IMR-90 (cell line): ENCODE data around the gene CMTM7. TPM values are rescaled to one million over a fixed set of nuclear protein-coding genes. Genes with fewer than 3 reads are reported as not detected.

Experiments used
- ATAC-seq: fragments of 200-7000 bp; cut with Tn5 transposase; 2 replicates; pipeline ENCODE4 v1.9.1; 2020; ENCODE audit warnings: low read depth, mild to moderate bottlenecking, moderate library complexity
- BruUV-seq: library from RNA; stranded (reverse); fragments of 400-500 nt; replicated peaks from 2 replicates; lab custom pipeline; 2021; lab: Mats Ljungman, UMichigan
- CTCF ChIA-PET: fragments of 300-600 bp; formaldehyde crosslinking; extraction: SDS; loops from one replicate; lab custom pipeline; 2021; ENCODE audit warnings: antibody characterized with exemption; lab: Yijun Ruan, JAX
- POLR2A ChIA-PET: fragments of 300-600 bp; sonication (Branson Sonifier 250); formaldehyde crosslinking; loops from one replicate; lab custom pipeline; 2022; ENCODE audit warnings: antibody characterized with exemption; ENCODE audit not compliant: unreplicated experiment; lab: Charles Lee
- DNase-seq: peaks from one replicate; pipeline ENCODE4 v3.0.0; 2013
- H2AFZ ChIP-seq: replicated peaks from 2 replicates; pipeline ENCODE3; 2013; ENCODE audit warnings: low read length, mild to moderate bottlenecking; ENCODE audit not compliant: poor library complexity
- H2AK5ac ChIP-seq: 2 replicates; pipeline ENCODE4 v1.6.1; 2013; ENCODE audit warnings: low read depth, low read length, inconsistent platforms
- H2AK9ac ChIP-seq: replicated peaks from 2 replicates; pipeline ENCODE3; 2013; ENCODE audit warnings: mild to moderate bottlenecking, low read depth, low read length, moderate library complexity; ENCODE audit not compliant: poor library complexity
- H2BK120ac ChIP-seq: 2 replicates; pipeline ENCODE4 v1.6.1; 2013; ENCODE audit warnings: low read depth, low read length, inconsistent platforms
- H2BK15ac ChIP-seq: 3 replicates; pipeline ENCODE4 v1.6.1; 2013; ENCODE audit warnings: low read depth, low read length, inconsistent platforms
- H2BK20ac ChIP-seq: 2 replicates; pipeline ENCODE4 v1.6.1; 2013; ENCODE audit warnings: low read depth, mild to moderate bottlenecking, inconsistent platforms, low read length, moderate library complexity
- H2BK5ac ChIP-seq: 2 replicates; pipeline ENCODE4 v1.6.1; 2013; ENCODE audit warnings: mild to moderate bottlenecking, low read depth, low read length, inconsistent platforms; ENCODE audit not compliant: poor library complexity, severe bottlenecking
- H3K14ac ChIP-seq: replicated peaks from 2 replicates; pipeline ENCODE4 v1.6.1; 2013; ENCODE audit warnings: low read depth, low read length, inconsistent platforms
- H3K18ac ChIP-seq: 2 replicates; pipeline ENCODE4 v1.6.1; 2013; ENCODE audit warnings: low read depth, low read length, control low read depth
- H3K23ac ChIP-seq: 2 replicates; pipeline ENCODE4 v1.6.1; 2013; ENCODE audit warnings: low read depth, low read length, inconsistent platforms
- H3K27ac ChIP-seq: 2 replicates; pipeline ENCODE4 v1.5.1; 2013; ENCODE audit warnings: mild to moderate bottlenecking, control low read depth, low read length; ENCODE audit not compliant: insufficient read depth
- H3K27me3 ChIP-seq: 2 replicates; pipeline ENCODE4 v1.6.1; 2013; ENCODE audit warnings: low read length; ENCODE audit not compliant: control insufficient read depth, insufficient read depth
- H3K36me3 ChIP-seq: 2 replicates; pipeline ENCODE4 v1.6.1; 2013; ENCODE audit warnings: low read length, mixed read lengths; ENCODE audit not compliant: control insufficient read depth, insufficient read depth
- H3K4ac ChIP-seq: 2 replicates; pipeline ENCODE4 v1.6.1; 2013; ENCODE audit warnings: low read depth, low read length, inconsistent platforms
- H3K4me1 ChIP-seq: 2 replicates; pipeline ENCODE4 v1.6.1; 2013; ENCODE audit warnings: low read length, mixed read lengths; ENCODE audit not compliant: control insufficient read depth, insufficient read depth
- H3K4me2 ChIP-seq: 2 replicates; pipeline ENCODE4 v1.6.1; 2013; ENCODE audit warnings: low read depth, mild to moderate bottlenecking, control low read depth, low read length, moderate library complexity
- H3K4me3 ChIP-seq: 2 replicates; pipeline ENCODE4 v1.5.1; 2013; ENCODE audit warnings: low read depth, mild to moderate bottlenecking, control low read depth, low read length, moderate library complexity; ENCODE audit not compliant: insufficient read depth
- H3K56ac ChIP-seq: 2 replicates; pipeline ENCODE4 v1.6.1; 2013; ENCODE audit warnings: low read length, inconsistent platforms; ENCODE audit not compliant: insufficient read depth; ENCODE audit errors: extremely low read depth
- H3K79me1 ChIP-seq, 2 experiments: 2 replicates each; pipeline ENCODE4 v1.6.1; 2013; ENCODE audit warnings: low read length in 2 of 2, inconsistent platforms in 1 of 2, low read depth in 1 of 2
- H3K9ac ChIP-seq: 2 replicates; pipeline ENCODE4 v1.6.1; 2013; ENCODE audit warnings: low read depth, low read length, control low read depth
- H3K9me1 ChIP-seq: 2 replicates; pipeline ENCODE4 v1.6.1; 2013; ENCODE audit warnings: low read length, inconsistent platforms; ENCODE audit not compliant: insufficient read depth
- H3K9me3 ChIP-seq: 2 replicates; pipeline ENCODE4 v1.6.1; 2013; ENCODE audit warnings: low read length; ENCODE audit not compliant: control insufficient read depth, insufficient read depth
- H4K20me1 ChIP-seq: 2 replicates; pipeline ENCODE4 v1.6.1; 2013; ENCODE audit warnings: low read length, inconsistent platforms; ENCODE audit not compliant: insufficient read depth
- H4K5ac ChIP-seq: 2 replicates; pipeline ENCODE4 v1.6.1; 2013; ENCODE audit warnings: mild to moderate bottlenecking, low read depth, low read length, control low read depth
- H4K8ac ChIP-seq, 2 experiments: 2 replicates each; pipeline ENCODE4 v1.6.1; 2013; ENCODE audit warnings: low read depth in 2 of 2, low read length in 2 of 2, control low read depth in 1 of 2, inconsistent platforms in 1 of 2
- H4K91ac ChIP-seq: 2 replicates; pipeline ENCODE4 v1.6.1; 2013; ENCODE audit warnings: low read depth, low read length, inconsistent platforms; ENCODE audit not compliant: insufficient read depth
- BHLHE40 ChIP-seq: fragments of 150-350 bp; IDR thresholded peaks from 2 replicates; pipeline ENCODE4 v1.6.1; 2016; ENCODE audit warnings: mild to moderate bottlenecking, low read depth, low read length
- CEBPB ChIP-seq: IDR thresholded peaks from 2 replicates; pipeline ENCODE4 v1.6.1; 2012; ENCODE audit warnings: low read depth, low read length, improper control_type of control experiment
- CHD1 ChIP-seq: IDR thresholded peaks from 2 replicates; pipeline ENCODE4 v1.6.1; 2012; ENCODE audit warnings: low read depth, low read length, improper control_type of control experiment
- CTCF ChIP-seq: conservative IDR thresholded peaks from 2 replicates; pipeline ENCODE4 v1.5.1; 2012; ENCODE audit warnings: mild to moderate bottlenecking, low read depth, low read length, improper control_type of control experiment
- ELK1 ChIP-seq: fragments of 150-350 bp; IDR thresholded peaks from 2 replicates; pipeline ENCODE4 v1.6.1; 2016; ENCODE audit warnings: low read depth, mild to moderate bottlenecking, low read length, moderate library complexity, borderline replicate concordance
- FOS ChIP-seq: fragments of 150-350 bp; IDR thresholded peaks from 2 replicates; pipeline ENCODE4 v1.6.1; 2016; ENCODE audit warnings: low read depth, low read length
- MAFK ChIP-seq: IDR thresholded peaks from 2 replicates; pipeline ENCODE4 v1.6.1; 2012; ENCODE audit warnings: low read depth, low read length, improper control_type of control experiment
- MAZ ChIP-seq: IDR thresholded peaks from 2 replicates; pipeline ENCODE4 v1.6.1; 2012; ENCODE audit warnings: low read depth, mild to moderate bottlenecking, low read length, improper control_type of control experiment, moderate library complexity, borderline replicate concordance
- MXI1 ChIP-seq: IDR thresholded peaks from 2 replicates; pipeline ENCODE4 v1.6.1; 2012; ENCODE audit warnings: low read depth, mild to moderate bottlenecking, low read length, moderate library complexity, borderline replicate concordance
- NFE2L2 ChIP-seq: fragments of 150-350 bp; IDR thresholded peaks from 2 replicates; pipeline ENCODE4 v1.6.1; 2016; ENCODE audit warnings: low read depth, mild to moderate bottlenecking, low read length
- POLR2A ChIP-seq: IDR thresholded peaks from 2 replicates; pipeline ENCODE4 v1.6.1; 2012; ENCODE audit warnings: mild to moderate bottlenecking, low read depth, low read length
- RAD21 ChIP-seq: IDR thresholded peaks from 2 replicates; pipeline ENCODE4 v1.6.1; 2012; ENCODE audit warnings: low read length, improper control_type of control experiment
- RCOR1 ChIP-seq: IDR thresholded peaks from 2 replicates; pipeline ENCODE4 v1.6.1; 2012; ENCODE audit warnings: mild to moderate bottlenecking, low read length, improper control_type of control experiment; ENCODE audit not compliant: insufficient replicate concordance
- SMC3 ChIP-seq: fragments of 150-350 bp; IDR thresholded peaks from 2 replicates; pipeline ENCODE4 v1.6.1; 2016; ENCODE audit warnings: low read depth, mild to moderate bottlenecking, antibody characterized with exemption, low read length, moderate library complexity
- WGBS, 2 experiments: methylation state at CpG; one replicate each; pipeline versions ENCODE4 v1.1.5 to v1.1.7; 2013; ENCODE audit warnings: missing lambda C conversion rate in 2 of 2; ENCODE audit not compliant: insufficient read length in 1 of 2; ENCODE audit errors: extremely low coverage in 2 of 2; 5-methylcytosine and 5-hydroxymethylcytosine counted together
- dilution Hi-C: fragments of 300-500 bp; cut with HindIII; formaldehyde crosslinking; loops from one replicate; pipeline ENCODE4 v1.14.3; 2018; ENCODE audit warnings: low sequenced_read_pairs; ENCODE audit not compliant: unreplicated experiment
- in situ Hi-C: fragments of 300-500 bp; cut with MboI; formaldehyde crosslinking; loops from 3 replicates; pipeline ENCODE4 v1.14.3; 2019; ENCODE audit warnings: low sequenced_read_pairs, inconsistent platforms, mixed read lengths
- intact Hi-C: fragments of 100-400 bp; cut with micrococcal nuclease; formaldehyde crosslinking; loops from 2 replicates; pipeline ENCODE4 v1.10.0; 2022
- polyA plus RNA-seq, 3 experiments: library from polyadenylated mRNA; depleted of rRNA; stranded (reverse); fragments of >200 nt; gene quantifications; 2 replicates each; pipeline ENCODE4 v1.2.3, GENCODE V29; 2012; ENCODE audit warnings: low replicate concordance in 1 of 3
- total RNA-seq: library from RNA; depleted of rRNA; stranded (reverse); fragments of >200 nt; gene quantifications from 2 replicates; pipeline ENCODE4 v1.2.3, GENCODE V29; 2012
- TF ChIP-seq, protein P1 (sequence below): fragments of 150-350 bp; IDR thresholded peaks from 2 replicates; pipeline ENCODE4 v1.6.1; 2017; ENCODE audit warnings: mild to moderate bottlenecking, antibody characterized with exemption, low read length, low read depth

CMTM7 gene
- total and polyA plus RNA-seq, 2 of the 4 experiments (the other 2 are of a cell fraction), result 3.4 to 31.4 TPM

DNA sequence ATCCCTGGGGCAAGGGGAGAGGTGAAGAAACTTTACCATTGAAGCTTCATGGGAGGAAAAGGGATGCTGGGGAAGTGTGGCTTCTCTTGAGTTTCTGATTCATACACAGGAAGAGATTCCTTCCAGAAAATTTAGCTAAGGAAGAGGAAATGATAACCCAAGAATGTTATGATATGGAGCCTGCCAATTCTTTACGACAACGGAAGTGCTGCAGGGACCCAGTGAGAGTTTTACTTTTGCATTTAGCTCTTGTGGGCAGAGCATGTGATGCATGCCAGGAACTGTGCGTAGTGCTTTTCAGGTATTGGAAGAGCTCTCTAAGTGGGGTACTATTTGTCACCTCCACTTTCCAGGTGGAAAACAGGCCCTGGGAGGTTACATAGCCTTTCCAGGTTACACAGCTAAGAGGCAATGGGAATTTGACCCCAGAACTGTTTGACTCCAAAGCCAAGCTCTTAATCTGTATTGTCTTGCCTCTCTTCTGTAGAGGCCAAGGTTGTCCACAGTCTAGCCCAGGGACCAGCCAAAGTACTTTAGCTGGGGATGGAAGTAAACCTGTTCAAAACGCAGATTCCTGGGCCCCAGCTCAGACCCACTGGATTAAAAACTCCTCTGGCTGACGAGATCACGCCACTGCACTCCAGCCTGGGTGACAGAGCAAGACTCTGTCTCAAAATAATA is 23.0 kb downstream of the CMTM7 start:
- WGBS, 2 experiments, result no CpG with 5 or more reads among the region's 6 CpGs
- Histone ChIP-seq H4K91ac (no peak overlapping the region), H3K4ac (peak overlapping the region; percentile 24; the same call in 1 of the 2 replicates), H3K79me1 (peaks cover 14 to 25% of the 10 kb centered on the region in 2 experiments; a peak in 3 of 4 replicates), H3K23ac (no peak overlapping the region), H2AK9ac (no peak overlapping the region), H3K9me1 (peaks cover 5% of the 10 kb centered on the region), H3K4me3 (no peak overlapping the region), H2BK120ac (no peak overlapping the region), H2BK5ac (no peak overlapping the region), H3K18ac (no peak overlapping the region), H2AK5ac (no peak overlapping the region), H4K8ac (peak overlapping the region in 1 of 2 experiments; percentile 28; a peak in 2 of 4 replicates), H3K4me2 (no peak overlapping the region), H2AFZ (no peak overlapping the region), H4K20me1 (no peaks in the 10 kb centered on the region), H3K9me3 (no peaks in the 10 kb centered on the region), H3K27me3 (no peaks in the 10 kb centered on the region), H3K14ac (peak overlapping the region; percentile 38; the same call in 1 of the 2 replicates), H3K9ac (no peak overlapping the region), H3K27ac (no peak overlapping the region), H2BK20ac (no peak overlapping the region; the same call in 1 of the 2 replicates), H2BK15ac (no peak overlapping the region), H3K36me3 (no peaks in the 10 kb centered on the region), H3K56ac (no peak overlapping the region), H3K4me1 (no peaks in the 10 kb centered on the region), H4K5ac (no peak overlapping the region)
- no TSS peak for BruUV-seq
- ATAC-seq (no peak; the same call in 1 of the 2 replicates), DNase-seq (peak; percentile 77)
- CTCF ChIA-PET, result interaction anchor here (1.2 kb wide), 1 partner anchor 53 kb away, joined by 3 read pairs; no protein-coding TSS in a partner anchor
- intact Hi-C loops, result no loop called here
- dilution Hi-C loops, result no loop called here
- POLR2A ChIA-PET, result no interaction called here
- in situ Hi-C loops, result no loop called here
- TF ChIP-seq BHLHE40 (no peak), FOS (no peak), NFE2L2 (no peak), MAFK (no peak), ELK1 (no peak), POLR2A (no peak), SMC3 (no peak), CHD1 (no peak), CEBPB (no peak), RCOR1 (no peak), MXI1 (no peak), MAZ (no peak), RAD21 (no peak), CTCF (no peak)
- TF ChIP-seq, protein P1, sequence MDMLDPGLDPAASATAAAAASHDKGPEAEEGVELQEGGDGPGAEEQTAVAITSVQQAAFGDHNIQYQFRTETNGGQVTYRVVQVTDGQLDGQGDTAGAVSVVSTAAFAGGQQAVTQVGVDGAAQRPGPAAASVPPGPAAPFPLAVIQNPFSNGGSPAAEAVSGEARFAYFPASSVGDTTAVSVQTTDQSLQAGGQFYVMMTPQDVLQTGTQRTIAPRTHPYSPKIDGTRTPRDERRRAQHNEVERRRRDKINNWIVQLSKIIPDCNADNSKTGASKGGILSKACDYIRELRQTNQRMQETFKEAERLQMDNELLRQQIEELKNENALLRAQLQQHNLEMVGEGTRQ, result no peak
